ENCODE results near the gene NOX5.

NOX5 gene

GRCh38 chr15:69107025-69107620, 92.6 kb downstream of the NOX5 start:
- DNase-seq, result no peak

Data from NCI-H2029 treated with DMSO at 0.1 percent for 48 hours (cell line).